ENCODE measurements around the gene COL8A1. TPM values are rescaled to one million over a fixed set of nuclear protein-coding genes. Genes with fewer than 3 reads are reported as not detected.

COL8A1 gene
- total and polyA plus RNA-seq, 11 donors: 4.9 to 39.2 (median 21.1) TPM

DNA sequence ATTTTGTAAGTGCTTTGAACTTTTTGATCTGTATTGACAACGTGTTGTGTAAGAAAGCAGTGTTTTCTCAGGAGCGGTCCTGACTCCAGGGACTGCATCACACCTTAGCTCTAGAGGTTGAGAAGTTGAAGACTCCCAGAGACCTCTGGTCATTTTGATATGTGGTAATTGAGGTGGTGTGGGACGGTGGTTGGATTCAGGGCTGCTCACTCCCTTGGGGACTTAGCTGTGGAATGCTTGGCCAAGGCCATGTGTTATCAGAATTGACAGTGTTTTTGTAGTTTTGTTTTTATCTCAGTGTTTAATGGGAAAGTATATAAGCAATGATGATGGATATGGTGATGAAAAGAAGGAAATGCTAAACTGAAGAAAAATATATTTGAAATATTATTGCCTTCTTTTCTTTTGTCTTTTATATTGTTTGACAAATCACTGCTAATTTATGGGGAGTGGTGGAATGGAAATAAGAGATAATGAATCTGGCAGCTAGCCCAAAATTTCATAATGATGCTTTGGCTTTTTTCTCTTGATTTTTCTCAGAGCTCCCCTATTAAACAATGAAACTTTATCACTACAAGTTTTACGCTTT is 195.3 kb downstream of the COL8A1 start:
- intact Hi-C loops (cut with DNase I): loop anchor here in 7 of 10 donors (5.0 to 10.0 kb wide), 4 partner anchors 424 to 759 kb away; partner anchors contain the start of genes LNP1 (in 1 of the 7) and TOMM70 (in 1 of the 7)
- ATAC-seq: peak in 1 of 4 donors; percentile 18

DNA sequence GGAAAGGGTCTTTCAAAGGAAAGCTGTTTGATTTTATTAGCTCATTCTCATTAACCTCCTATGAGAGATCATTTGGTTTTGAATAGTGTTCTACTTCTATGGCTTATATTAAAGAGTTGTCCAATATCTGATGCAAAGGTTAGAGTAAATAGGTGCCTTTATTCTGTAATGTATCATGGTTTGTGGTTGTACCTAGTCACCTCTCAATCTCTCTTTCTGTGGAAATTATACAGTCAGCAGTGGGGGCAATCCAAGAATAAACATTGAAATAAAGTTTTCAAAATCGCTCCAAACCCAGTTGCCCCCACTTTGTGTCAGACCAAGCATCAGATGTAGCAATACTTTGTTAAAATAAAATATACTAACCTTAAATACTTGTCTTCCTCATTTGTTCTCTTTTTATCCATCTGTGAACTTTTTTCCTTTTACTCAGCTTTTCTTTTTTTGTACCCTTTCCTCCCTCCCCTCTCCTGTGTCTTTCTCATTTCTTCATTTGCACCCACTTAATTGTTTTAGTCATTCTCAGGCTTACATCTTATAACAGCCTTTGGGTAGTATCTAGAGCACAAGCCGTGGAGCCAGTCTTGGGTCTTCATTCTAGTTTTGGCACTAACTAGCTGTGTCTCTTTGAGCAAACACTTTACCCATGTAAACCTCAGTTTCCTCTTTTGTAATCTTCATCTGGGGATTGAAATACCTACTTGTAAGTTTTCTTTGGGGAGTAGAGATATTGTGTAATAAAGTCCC is 196.0 kb downstream of the COL8A1 start:
- H3K36me3 ChIP-seq: peaks cover 0 to 11% (median 0%) of the 10 kb centered on the region in 9 donors
- ATAC-seq: no peak
- intact Hi-C loops (cut with DNase I): loop anchor here in 7 of 10 donors (5.0 to 10.0 kb wide), 4 partner anchors 423 to 758 kb away; partner anchors contain the start of genes LNP1 (in 1 of the 7) and TOMM70 (in 1 of the 7)

More for the DNA sequence above, 195.3 kb downstream of the COL8A1 start:
- Histone ChIP-seq H3K9me3 (no peaks in the 10 kb centered on the region), H3K27ac (peak overlapping the region in 5 of 12 donors; percentile 5 to 37 (median 26)), H3K4me1 (peaks cover 0 to 42% (median 15%) of the 10 kb centered on the region in 12 donors), H3K4me3 (no peak overlapping the region), H3K36me3 (peaks cover 0 to 17% (median 3%) of the 10 kb centered on the region in 9 donors), H3K27me3 (no peaks in the 10 kb centered on the region)
- 46 to 55% (median 50%) methylated on average over 4 of the region's 4 CpGs for WGBS, 4 donors
- no peak for TF ChIP-seq POLR2A (IDR thresholded peaks at IDR 0.05)
- TF ChIP-seq, protein P1, sequence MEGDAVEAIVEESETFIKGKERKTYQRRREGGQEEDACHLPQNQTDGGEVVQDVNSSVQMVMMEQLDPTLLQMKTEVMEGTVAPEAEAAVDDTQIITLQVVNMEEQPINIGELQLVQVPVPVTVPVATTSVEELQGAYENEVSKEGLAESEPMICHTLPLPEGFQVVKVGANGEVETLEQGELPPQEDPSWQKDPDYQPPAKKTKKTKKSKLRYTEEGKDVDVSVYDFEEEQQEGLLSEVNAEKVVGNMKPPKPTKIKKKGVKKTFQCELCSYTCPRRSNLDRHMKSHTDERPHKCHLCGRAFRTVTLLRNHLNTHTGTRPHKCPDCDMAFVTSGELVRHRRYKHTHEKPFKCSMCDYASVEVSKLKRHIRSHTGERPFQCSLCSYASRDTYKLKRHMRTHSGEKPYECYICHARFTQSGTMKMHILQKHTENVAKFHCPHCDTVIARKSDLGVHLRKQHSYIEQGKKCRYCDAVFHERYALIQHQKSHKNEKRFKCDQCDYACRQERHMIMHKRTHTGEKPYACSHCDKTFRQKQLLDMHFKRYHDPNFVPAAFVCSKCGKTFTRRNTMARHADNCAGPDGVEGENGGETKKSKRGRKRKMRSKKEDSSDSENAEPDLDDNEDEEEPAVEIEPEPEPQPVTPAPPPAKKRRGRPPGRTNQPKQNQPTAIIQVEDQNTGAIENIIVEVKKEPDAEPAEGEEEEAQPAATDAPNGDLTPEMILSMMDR (IDR thresholded peaks at IDR 0.05): no peak
- DNase-seq: no peak

DNA sequence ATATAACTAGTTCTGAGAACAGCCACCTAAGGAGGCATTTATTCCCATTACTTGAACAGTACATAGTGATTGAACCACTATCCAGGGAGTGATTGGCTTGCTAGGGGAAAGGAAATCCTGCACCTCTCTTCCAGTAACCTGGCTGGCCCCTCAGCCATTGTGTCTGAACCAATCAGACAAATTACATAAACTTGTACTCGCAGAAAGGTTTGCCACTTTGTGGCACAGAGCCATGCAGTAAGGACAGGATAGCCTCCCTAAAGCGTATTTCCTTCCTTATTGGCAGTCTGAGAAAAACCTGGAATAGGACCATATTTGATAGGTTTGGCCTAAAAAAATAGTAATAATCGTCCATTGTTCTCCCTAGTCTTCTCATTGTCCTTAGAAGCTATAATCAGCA is 198.3 kb downstream of the COL8A1 start:
- peak in 1 of 4 donors; percentile 47 for ATAC-seq
- intact Hi-C loops (cut with DNase I): loop anchor here in 4 of 10 donors (5.0 to 10.0 kb wide), 3 partner anchors 226 to 568 kb away; partner anchors contain the start of genes LNP1 (in 1 of the 4) and TOMM70 (in 1 of the 4)
- Histone ChIP-seq H3K4me1 (peaks cover 0 to 42% (median 15%) of the 10 kb centered on the region in 12 donors), H3K27ac (peak overlapping the region in 5 of 12 donors; percentile 15 to 45 (median 21)), H3K9me3 (no peaks in the 10 kb centered on the region), H3K36me3 (peaks cover 0 to 4% (median 0%) of the 10 kb centered on the region in 9 donors), H3K4me3 (no peak overlapping the region), H3K27me3 (no peaks in the 10 kb centered on the region)
- peak in 1 of 5 donors; percentile 29 for DNase-seq
- TF ChIP-seq POLR2A (IDR thresholded peaks at IDR 0.05): no peak
- TF ChIP-seq, protein P1 (IDR thresholded peaks at IDR 0.05): no peak
- WGBS, 4 donors: 60 to 73% (median 66%) methylated on average over 3 of the region's 3 CpGs

More for the DNA sequence above, 196.0 kb downstream of the COL8A1 start:
- 93 to 97% (median 95%) methylated on average over 2 of the region's 2 CpGs for WGBS, 4 donors
- DNase-seq: no peak
- Histone ChIP-seq H3K27me3 (no peaks in the 10 kb centered on the region), H3K4me3 (no peak overlapping the region), H3K9me3 (no peaks in the 10 kb centered on the region), H3K4me1 (peaks cover 0 to 42% (median 15%) of the 10 kb centered on the region in 12 donors), H3K27ac (peak overlapping the region in 2 of 12 donors; percentile 7 to 37)
- TF ChIP-seq, protein P1 (IDR thresholded peaks at IDR 0.05): no peak
- no peak for TF ChIP-seq POLR2A (IDR thresholded peaks at IDR 0.05)
